ENCODE data around the gene AFM.

AFM gene

GRCh38 chr4:73451404-73451803 lies 30.1 kb upstream of the AFM start:
- no peaks in the 10 kb centered on the region for H3K27me3 ChIP-seq
- H3K4me3 ChIP-seq: no peak overlapping the region
- H3K27ac ChIP-seq: no peak overlapping the region
- H3K36me3 ChIP-seq: no peaks in the 10 kb centered on the region
- intact Hi-C loops (cut with DNase I; ENCODE audit: low total_unique reads): no loop called here
- no peak for TF ChIP-seq CTCF (IDR thresholded peaks at IDR 0.05)
- no peaks in the 10 kb centered on the region for H3K4me1 ChIP-seq
- no peak for DNase-seq
- no peaks in the 10 kb centered on the region for H3K9me3 ChIP-seq

- no peak for DNase-seq
- no peak for TF ChIP-seq CTCF (IDR thresholded peaks at IDR 0.05)
- intact Hi-C loops (cut with DNase I; ENCODE audit: low total_unique reads): no loop called here
Measured at GRCh38 chr4:73451981-73452747, 29.4 kb upstream of the AFM start.

GRCh38 chr4:73452953-73453700 lies 28.4 kb upstream of the AFM start:
- intact Hi-C loops (cut with DNase I; ENCODE audit: low total_unique reads): no loop called here
- Histone ChIP-seq H3K4me1 (no peaks in the 10 kb centered on the region), H3K4me3 (no peak overlapping the region), H3K27ac (no peak overlapping the region), H3K36me3 (no peaks in the 10 kb centered on the region), H3K9me3 (no peaks in the 10 kb centered on the region), H3K27me3 (no peaks in the 10 kb centered on the region)
- no peak for TF ChIP-seq CTCF (IDR thresholded peaks at IDR 0.05)
- DNase-seq: no peak

More at GRCh38 chr4:73451981-73452747, 29.4 kb upstream of the AFM start:
- Histone ChIP-seq H3K36me3 (no peaks in the 10 kb centered on the region), H3K4me3 (no peak overlapping the region), H3K9me3 (no peaks in the 10 kb centered on the region), H3K27me3 (no peaks in the 10 kb centered on the region), H3K27ac (no peak overlapping the region), H3K4me1 (no peaks in the 10 kb centered on the region)

- Histone ChIP-seq H3K36me3 (no peaks in the 10 kb centered on the region), H3K4me3 (no peak overlapping the region), H3K27me3 (no peaks in the 10 kb centered on the region), H3K4me1 (no peaks in the 10 kb centered on the region), H3K27ac (no peak overlapping the region), H3K9me3 (no peaks in the 10 kb centered on the region)
- no peak for TF ChIP-seq CTCF (IDR thresholded peaks at IDR 0.05)
- intact Hi-C loops (cut with DNase I; ENCODE audit: low total_unique reads): no loop called here
- DNase-seq: no peak
Measured at GRCh38 chr4:73453701-73454005, 27.9 kb upstream of the AFM start.

- intact Hi-C loops (cut with DNase I; ENCODE audit: low total_unique reads): no loop called here
- no peak for DNase-seq
Measured at GRCh38 chr4:73454920-73455319, 26.6 kb upstream of the AFM start.

More at GRCh38 chr4:73454920-73455319, 26.6 kb upstream of the AFM start:
- no peaks in the 10 kb centered on the region for H3K9me3 ChIP-seq
- no peaks in the 10 kb centered on the region for H3K27me3 ChIP-seq
- no peaks in the 10 kb centered on the region for H3K4me1 ChIP-seq
- no peaks in the 10 kb centered on the region for H3K36me3 ChIP-seq
- no peak overlapping the region for H3K27ac ChIP-seq
- TF ChIP-seq CTCF (IDR thresholded peaks at IDR 0.05): no peak
- H3K4me3 ChIP-seq: no peak overlapping the region
